ENCODE results near the gene TFAP2A. TPM values are rescaled to one million over a fixed set of nuclear protein-coding genes. Genes with fewer than 3 reads are reported as not detected.

The TFAP2A gene
- total RNA-seq, 6 experiments from 2014 or later, result 0.07 to 0.18 (median 0.12) TPM; not detected in 3

GRCh38 chr6:10386220-10386619 lies 28.7 kb downstream of the TFAP2A start:
- Histone ChIP-seq H3K27me3 (peaks cover 21 to 54% of the 10 kb centered on the region in 2 donors), H3K36me3 (no peaks in the 10 kb centered on the region), H3K4me1 (peaks cover 0 to 6% (median 0%) of the 10 kb centered on the region in 4 donors), H3K27ac (no peak overlapping the region), H3K9me3 (no peaks in the 10 kb centered on the region), H3K4me3 (no peak overlapping the region)
- 11% methylated on average over 2 of the region's 2 CpGs for WGBS (ENCODE audit: insufficient coverage, low coverage, low lambda C conversion rate, missing lambda C conversion rate)
- TF ChIP-seq CTCF (IDR thresholded peaks at IDR 0.05), result no peak
- no peak for TF ChIP-seq POLR2A (IDR thresholded peaks at IDR 0.05)
- ATAC-seq (no peak), DNase-seq (no peak)
- intact Hi-C loops (cut with DNase I), result no loop called here

GRCh38 chr6:10385524-10386132 lies 29.2 kb downstream of the TFAP2A start:
- TF ChIP-seq CTCF (IDR thresholded peaks at IDR 0.05), result no peak
- no peak for TF ChIP-seq POLR2A (IDR thresholded peaks at IDR 0.05)
- Histone ChIP-seq H3K4me3 (no peak overlapping the region), H3K4me1 (peaks cover 0 to 6% (median 0%) of the 10 kb centered on the region in 4 donors), H3K9me3 (no peaks in the 10 kb centered on the region), H3K27me3 (peaks cover 22 to 59% of the 10 kb centered on the region in 2 donors), H3K27ac (no peak overlapping the region), H3K36me3 (no peaks in the 10 kb centered on the region)
- ATAC-seq (no peak), DNase-seq (no peak)
- 5% methylated on average over 18 of the region's 21 CpGs for WGBS (ENCODE audit: insufficient coverage, low coverage, low lambda C conversion rate, missing lambda C conversion rate)
- intact Hi-C loops (cut with DNase I), result no loop called here

GRCh38 chr6:10384610-10385523 lies 30.0 kb downstream of the TFAP2A start:
- no peak for ATAC-seq
- H3K4me1 ChIP-seq, result peaks cover 0 to 6% (median 0%) of the 10 kb centered on the region in 4 donors
- no peak overlapping the region for H3K4me3 ChIP-seq
- no peak overlapping the region for H3K27ac ChIP-seq
- no peak for TF ChIP-seq CTCF (IDR thresholded peaks at IDR 0.05)
- 11% methylated on average over 37 of the region's 64 CpGs for WGBS (ENCODE audit: insufficient coverage, low coverage, low lambda C conversion rate, missing lambda C conversion rate)
- intact Hi-C loops (cut with DNase I), result no loop called here
- peaks cover 22 to 58% of the 10 kb centered on the region in 2 donors for H3K27me3 ChIP-seq
- DNase-seq, result no peak
- no peaks in the 10 kb centered on the region for H3K9me3 ChIP-seq
- no peaks in the 10 kb centered on the region for H3K36me3 ChIP-seq

GRCh38 chr6:10384091-10384609 lies 30.7 kb downstream of the TFAP2A start:
- 7% methylated on average over 9 of the region's 9 CpGs for WGBS (ENCODE audit: insufficient coverage, low coverage, low lambda C conversion rate, missing lambda C conversion rate)

More at GRCh38 chr6:10384091-10384609, 30.7 kb downstream of the TFAP2A start:
- DNase-seq (no peak), ATAC-seq (no peak)
- intact Hi-C loops (cut with DNase I), result no loop called here
- H3K27ac ChIP-seq, result no peak overlapping the region
- TF ChIP-seq CTCF (IDR thresholded peaks at IDR 0.05), result no peak
- TF ChIP-seq POLR2A (IDR thresholded peaks at IDR 0.05), result no peak
- H3K4me3 ChIP-seq, result no peak overlapping the region
- no peaks in the 10 kb centered on the region for H3K36me3 ChIP-seq
- peaks cover 0 to 6% (median 0%) of the 10 kb centered on the region in 4 donors for H3K4me1 ChIP-seq
- no peaks in the 10 kb centered on the region for H3K9me3 ChIP-seq
- H3K27me3 ChIP-seq, result peaks cover 14 to 52% of the 10 kb centered on the region in 2 donors

Data from right lobe of liver (tissue), 6 donors.